B cell (primary cell): Measurements from ENCODE around the gene CFAP210. TPM values are rescaled to one million over a fixed set of nuclear protein-coding genes. Genes with fewer than 3 reads are reported as not detected.

Experiments used
- ATAC-seq: fragments of 200-7000 bp; cut with Tn5 transposase; one replicate; pipeline ENCODE4 v1.10.0; 2021; ENCODE audit warnings: low read depth, mild to moderate bottlenecking, moderate number of reproducible peaks, moderate library complexity
- CTCF ChIA-PET: fragments of 350-600 bp; sonication (Branson Sonifier 250); formaldehyde crosslinking; loops from one replicate; lab custom pipeline; 2021; ENCODE audit warnings: antibody characterized with exemption, inconsistent platforms; lab: Charles Lee
- POLR2A ChIA-PET: fragments of 350-600 bp; sonication (Branson Sonifier 250); formaldehyde crosslinking; loops from one replicate; lab custom pipeline; 2021; ENCODE audit warnings: antibody characterized with exemption; lab: Charles Lee
- DNase-seq: peaks from one replicate; pipeline ENCODE4 v3.0.0; 2013
- H2AFZ ChIP-seq: 2 replicates; pipeline ENCODE4 v1.6.1; 2012; ENCODE audit warnings: mild to moderate bottlenecking, low read depth, low read length; ENCODE audit not compliant: insufficient read depth, poor library complexity, severe bottlenecking
- H3K27ac ChIP-seq, 2 donors: 1 replicate in 1 of 2; 2 replicates in 1 of 2; pipeline ENCODE4 v1.5.1; 2012 to 2013; ENCODE audit warnings: low read length in 2 of 2, mild to moderate bottlenecking in 2 of 2, moderate library complexity in 1 of 2
- H3K27me3 ChIP-seq, 4 experiments: fragments of 200-600 bp in 1 of 4; sonication (generic) in 1 of 4; replicated peaks in 1 of 4; 1 replicate in 2 of 4; 2 replicates in 2 of 4; pipeline versions ENCODE4 v1.6.1 to v1.7.0; 2013 to 2016; ENCODE audit warnings: low read length in 3 of 4, mild to moderate bottlenecking in 2 of 4, mixed read lengths in 1 of 4, moderate library complexity in 1 of 4; ENCODE audit not compliant: insufficient read depth in 4 of 4, control insufficient read depth in 3 of 4; ENCODE audit errors: control extremely low read depth in 1 of 4
- H3K36me3 ChIP-seq, 2 experiments: replicated peaks in 1 of 2; 1 replicate in 1 of 2; 2 replicates in 1 of 2; pipeline versions ENCODE4 v1.6.1 to v1.7.1; 2013; ENCODE audit warnings: low read length in 1 of 2; ENCODE audit not compliant: insufficient read depth in 2 of 2, control insufficient read depth in 1 of 2; ENCODE audit errors: control extremely low read depth in 1 of 2, extremely low read depth in 1 of 2
- H3K4me1 ChIP-seq, 2 donors: fragments of 200-600 bp in 1 of 2; sonication (generic) in 1 of 2; 1 replicate in 1 of 2; 2 replicates in 1 of 2; pipeline versions ENCODE4 v1.5.1 to v1.6.1; 2013 to 2017; ENCODE audit warnings: low read length in 2 of 2; ENCODE audit not compliant: control insufficient read depth in 2 of 2, insufficient read depth in 2 of 2
- H3K4me2 ChIP-seq: replicated peaks from 2 replicates; pipeline ENCODE3; 2012; ENCODE audit warnings: mild to moderate bottlenecking, low read depth, low read length; ENCODE audit not compliant: poor library complexity, severe bottlenecking
- H3K4me3 ChIP-seq, 5 experiments: fragments of 200-600 bp in 1 of 5; sonication (generic) in 1 of 5; 1 replicate in 3 of 5; 2 replicates in 2 of 5; pipeline versions ENCODE4 v1.5.1 to v1.7.0; 2011 to 2016; ENCODE audit warnings: low read length in 4 of 5, mild to moderate bottlenecking in 4 of 5, low read depth in 2 of 5, control low read depth in 1 of 5, moderate library complexity in 1 of 5; ENCODE audit not compliant: insufficient read depth in 1 of 5; ENCODE audit errors: control extremely low read depth in 1 of 5, extremely low read depth in 1 of 5
- H3K79me2 ChIP-seq: fragments of 200-600 bp; sonication (generic); one replicate; pipeline ENCODE4 v1.6.0; 2016; ENCODE audit warnings: low read length; ENCODE audit not compliant: control insufficient read depth, insufficient read depth
- H3K9ac ChIP-seq: fragments of 200-600 bp; sonication (generic); 2 replicates; pipeline ENCODE4 v1.6.1; 2017; ENCODE audit warnings: mild to moderate bottlenecking, low read length, moderate library complexity
- H3K9me3 ChIP-seq, 3 donors: one replicate each; pipeline versions ENCODE4 v1.6.1 to v1.7.1; 2013; ENCODE audit warnings: low read length in 2 of 3; ENCODE audit not compliant: control insufficient read depth in 2 of 3, insufficient read depth in 1 of 3; ENCODE audit errors: control extremely low read depth in 1 of 3
- H4K20me1 ChIP-seq: 2 replicates; pipeline ENCODE4 v1.6.0; 2012; ENCODE audit warnings: mild to moderate bottlenecking, low read length; ENCODE audit not compliant: insufficient read depth, control insufficient read depth, poor library complexity, severe bottlenecking
- H3K27ac Mint-ChIP-seq: one replicate; pipeline ENCODE4 v1.8.0; 2021; ENCODE audit warnings: mixed read lengths
- H3K27me3 Mint-ChIP-seq: one replicate; pipeline ENCODE4 v1.8.0; 2021; ENCODE audit warnings: mixed read lengths
- H3K4me1 Mint-ChIP-seq: one replicate; pipeline ENCODE4 v1.8.0; 2021; ENCODE audit warnings: mixed read lengths
- H3K4me3 Mint-ChIP-seq: one replicate; pipeline ENCODE4 v1.8.0; 2021; ENCODE audit warnings: mixed read lengths
- H3K9me3 Mint-ChIP-seq: one replicate; pipeline ENCODE4 v1.8.0; 2022; ENCODE audit warnings: mixed read lengths; ENCODE audit not compliant: insufficient read depth
- EZH2 ChIP-seq: IDR thresholded peaks from 2 replicates; pipeline ENCODE4 v1.6.1; 2012; ENCODE audit warnings: borderline replicate concordance, low read depth, mild to moderate bottlenecking, moderate library complexity, low read length; ENCODE audit not compliant: insufficient read depth, poor library complexity, severe bottlenecking
- WGBS: methylation state at CpG from one replicate; pipeline ENCODE4 v1.1.5; 2013; ENCODE audit warnings: missing lambda C conversion rate; ENCODE audit not compliant: insufficient coverage; 5-methylcytosine and 5-hydroxymethylcytosine counted together
- intact Hi-C: fragments of 100-400 bp; cut with micrococcal nuclease; formaldehyde crosslinking; loops from one replicate; pipeline ENCODE4 v1.10.0; 2022
- polyA minus RNA-seq: library from RNA; depleted of rRNA, polyadenylated mRNA; stranded (reverse); fragments of >200 nt; gene quantifications from 2 replicates; pipeline ENCODE4 v1.2.3, GENCODE V29; 2012
- polyA plus RNA-seq: library from polyadenylated mRNA; depleted of rRNA; stranded (reverse); fragments of >200 nt; gene quantifications from 2 replicates; pipeline ENCODE4 v1.2.3, GENCODE V29; 2012
- total RNA-seq, 2 donors: library from RNA; stranded (reverse); fragments of 120-200 nt in 1 of 2; gene quantifications; 1 replicate in 1 of 2; 2 replicates in 1 of 2; pipeline versions ENCODE4 v1.2.3 to v1.2.4, GENCODE V29; 2013 to 2022
- TF ChIP-seq, protein P1 (sequence below): fragments of 200-600 bp; IDR thresholded peaks from one replicate; pipeline ENCODE4 v1.8.0; 2022; ENCODE audit warnings: antibody characterized with exemption, mild to moderate bottlenecking

CFAP210 gene, protein sequence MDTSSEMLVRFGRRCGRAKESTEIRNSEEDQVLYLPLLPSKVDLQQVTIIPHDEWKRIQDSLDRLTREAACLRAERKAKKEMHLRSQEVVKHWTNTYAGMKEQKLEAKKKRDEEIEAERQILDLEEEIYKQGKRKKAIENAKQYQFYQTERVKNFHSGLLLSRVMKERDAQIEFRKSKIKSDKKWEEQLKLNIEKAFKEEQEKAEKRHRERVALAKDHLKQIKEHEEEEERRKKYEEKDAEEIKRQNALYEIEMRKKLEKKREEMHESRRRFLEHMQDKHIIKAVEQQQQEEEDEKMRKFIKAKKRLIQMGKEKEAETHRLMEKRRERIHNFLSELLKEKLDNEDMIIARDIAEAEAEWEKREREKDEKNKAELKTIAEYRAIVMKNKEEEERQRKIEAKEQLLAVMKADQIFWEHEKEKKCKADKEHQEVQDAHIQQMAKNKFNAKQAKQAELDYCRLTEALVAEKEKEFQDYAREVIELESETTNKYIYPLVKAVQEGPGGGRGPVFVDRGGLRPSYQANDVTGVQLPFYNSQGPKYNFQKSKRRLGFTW
- not detected in 2 replicates for total RNA-seq
- 0.12 TPM for total RNA-seq (2013)
- polyA plus RNA-seq, result not detected in 2 replicates
- not detected in 2 replicates for polyA minus RNA-seq

DNA sequence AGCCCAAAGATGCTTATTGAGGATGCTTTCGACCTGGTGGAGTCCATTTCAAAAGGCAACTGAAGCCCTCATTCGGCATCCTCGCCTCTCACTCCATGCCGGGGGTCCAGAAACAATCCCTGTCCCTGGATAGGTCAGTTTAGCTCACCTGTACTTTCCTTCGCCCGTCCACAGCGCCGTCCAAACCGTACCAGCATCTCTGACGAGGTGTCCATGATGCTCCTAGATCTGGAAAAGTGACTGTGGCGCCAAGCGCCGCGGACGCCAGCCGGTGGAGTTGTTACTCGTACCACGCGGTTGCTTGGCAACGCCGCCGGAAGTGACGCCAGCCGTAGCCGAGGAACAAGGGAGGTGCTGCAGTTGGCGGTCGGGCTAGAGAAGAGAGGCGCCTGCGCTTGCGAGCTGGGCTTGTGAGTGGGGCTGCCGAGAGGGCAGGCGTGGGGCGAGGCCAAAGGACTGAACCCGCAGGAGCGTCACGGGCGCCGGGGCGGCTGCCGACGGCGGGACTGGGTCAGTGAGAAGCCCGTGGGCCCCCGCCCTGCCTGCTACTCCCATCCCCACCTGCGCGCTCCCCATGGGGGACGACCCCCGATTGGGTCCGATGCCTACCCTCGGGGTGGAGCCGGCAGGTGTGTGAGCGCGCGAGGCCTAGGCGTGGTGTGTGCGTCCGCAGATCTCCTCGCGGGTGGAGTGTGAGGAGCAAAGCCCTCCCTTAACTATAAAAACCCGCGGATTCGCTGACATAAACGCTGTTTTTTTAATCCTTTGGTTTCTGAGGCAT, at the start of gene CFAP210, which contains the start of gene PHOSPHO2:
Gene CFAP210, minus strand, starts transcription at position 293 of the 781 bp plus-strand sequence. Its CDS starts 78 bp downstream, at position 215.
Gene PHOSPHO2, plus strand, starts transcription at position 357 of the 781 bp plus-strand sequence. CDS start 6,503 bp downstream, outside the sequence.
- WGBS, result under 1% methylated on average over 54 of the region's 63 CpGs
- ATAC-seq (peak; percentile 97), DNase-seq (peak; percentile 99)
- peak within 1 kb of the TSS; percentile 73 for H2AFZ ChIP-seq
- intact Hi-C loops, result loop anchor here (1.0 to 5.0 kb wide), 6 partner anchors 37 to 133 kb away; partner anchors contain the start of genes FASTKD1, KLHL23, PPIG and SSB
- peak within 1 kb of the TSS; percentile 93 for H3K4me2 ChIP-seq
- peaks cover 15% of the 10 kb centered on the region for H3K27me3 Mint-ChIP-seq
- peak within 1 kb of the TSS; percentile 59 to 76 (median 72) for H3K4me3 ChIP-seq
- H4K20me1 ChIP-seq, result no peaks in the 10 kb centered on the region
- no peaks in the 10 kb centered on the region for H3K79me2 ChIP-seq
- peaks cover 18% of the 10 kb centered on the region for H3K4me1 Mint-ChIP-seq
- peak within 1 kb of the TSS; percentile 80 for H3K9ac ChIP-seq
- ChIA-PET CTCF (interaction anchor here (1.2 kb wide), 1 partner anchor 17 kb away, joined by 3 read pairs; no protein-coding TSS in a partner anchor), POLR2A (interaction anchor here (1.0 kb wide), 2 partner anchors 104 to 110 kb away, joined by 3 read pairs; partner anchors contain the start of gene SSB)
- peak within 1 kb of the TSS; percentile 98 for H3K4me3 Mint-ChIP-seq
- peaks cover 3 to 15% (median 11%) of the 10 kb centered on the region in 3 donors for H3K9me3 ChIP-seq
- peak within 1 kb of the TSS; percentile 99 for H3K27ac Mint-ChIP-seq
- H3K36me3 ChIP-seq, result no peaks in the 10 kb centered on the region
- peaks cover 0 to 12% (median 7%) of the 10 kb centered on the region in 4 experiments for H3K27me3 ChIP-seq
- peak within 1 kb of the TSS; percentile 85 to 90 for H3K27ac ChIP-seq
- H3K9me3 Mint-ChIP-seq, result peaks cover 6% of the 10 kb centered on the region
- peaks cover 10 to 14% of the 10 kb centered on the region in 2 donors for H3K4me1 ChIP-seq
- TF ChIP-seq EZH2, result no peak

DNA sequence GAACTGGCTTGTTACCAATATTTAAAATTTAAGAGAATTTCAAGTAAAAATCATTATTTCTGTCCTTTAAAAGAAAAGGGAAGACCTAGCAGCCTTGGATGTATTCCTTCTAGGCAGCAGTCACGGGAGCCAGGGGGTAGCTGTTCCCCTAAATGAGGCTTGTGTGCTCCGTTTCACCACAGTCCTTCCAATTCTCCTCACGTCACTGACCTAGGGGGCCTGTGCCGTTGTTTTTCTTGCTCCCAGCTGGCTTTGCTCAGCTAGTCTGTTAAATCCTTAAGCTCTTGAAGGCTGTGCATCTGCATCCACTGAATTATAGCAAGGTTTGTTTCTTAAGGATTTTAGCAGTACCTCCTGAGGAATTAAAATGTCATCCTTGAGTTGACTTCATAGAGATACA, 49.3 kb upstream of the CFAP210 start:
- H3K27ac ChIP-seq, result no peak overlapping the region
- no peak overlapping the region for H3K4me3 ChIP-seq
- Mint-ChIP-seq H3K4me1 (peaks cover 4% of the 10 kb centered on the region), H3K27ac (no peak overlapping the region), H3K9me3 (no peaks in the 10 kb centered on the region), H3K27me3 (no peaks in the 10 kb centered on the region), H3K4me3 (no peak overlapping the region)
- H3K4me2 ChIP-seq, result no peak overlapping the region
- no peak for TF ChIP-seq EZH2
- TF ChIP-seq, protein P1, sequence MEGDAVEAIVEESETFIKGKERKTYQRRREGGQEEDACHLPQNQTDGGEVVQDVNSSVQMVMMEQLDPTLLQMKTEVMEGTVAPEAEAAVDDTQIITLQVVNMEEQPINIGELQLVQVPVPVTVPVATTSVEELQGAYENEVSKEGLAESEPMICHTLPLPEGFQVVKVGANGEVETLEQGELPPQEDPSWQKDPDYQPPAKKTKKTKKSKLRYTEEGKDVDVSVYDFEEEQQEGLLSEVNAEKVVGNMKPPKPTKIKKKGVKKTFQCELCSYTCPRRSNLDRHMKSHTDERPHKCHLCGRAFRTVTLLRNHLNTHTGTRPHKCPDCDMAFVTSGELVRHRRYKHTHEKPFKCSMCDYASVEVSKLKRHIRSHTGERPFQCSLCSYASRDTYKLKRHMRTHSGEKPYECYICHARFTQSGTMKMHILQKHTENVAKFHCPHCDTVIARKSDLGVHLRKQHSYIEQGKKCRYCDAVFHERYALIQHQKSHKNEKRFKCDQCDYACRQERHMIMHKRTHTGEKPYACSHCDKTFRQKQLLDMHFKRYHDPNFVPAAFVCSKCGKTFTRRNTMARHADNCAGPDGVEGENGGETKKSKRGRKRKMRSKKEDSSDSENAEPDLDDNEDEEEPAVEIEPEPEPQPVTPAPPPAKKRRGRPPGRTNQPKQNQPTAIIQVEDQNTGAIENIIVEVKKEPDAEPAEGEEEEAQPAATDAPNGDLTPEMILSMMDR, result no peak
- no peak overlapping the region for H2AFZ ChIP-seq
- ChIA-PET POLR2A (no interaction called here), CTCF (no interaction called here)
- DNase-seq (no peak), ATAC-seq (no peak)
- no peaks in the 10 kb centered on the region for H3K4me1 ChIP-seq
- H3K27me3 ChIP-seq, result no peaks in the 10 kb centered on the region
- WGBS, result 100% methylated on average over 4 of the region's 4 CpGs
- no peaks in the 10 kb centered on the region for H3K9me3 ChIP-seq
- H3K79me2 ChIP-seq, result no peaks in the 10 kb centered on the region
- no peaks in the 10 kb centered on the region for H3K36me3 ChIP-seq
- no peaks in the 10 kb centered on the region for H4K20me1 ChIP-seq
- intact Hi-C loops, result no loop called here
- H3K9ac ChIP-seq, result no peak overlapping the region
